ENCODE data around the gene ZNF337.
A peak's percentile ranks its signal among the peaks of the same experiment; 100 is the strongest.
"Not testable (repeated sequence)": the region's sequence is repeated elsewhere in the genome, so short reads cannot be mapped to it uniquely, and the experiment has no call there.

ZNF337 gene

DNA sequence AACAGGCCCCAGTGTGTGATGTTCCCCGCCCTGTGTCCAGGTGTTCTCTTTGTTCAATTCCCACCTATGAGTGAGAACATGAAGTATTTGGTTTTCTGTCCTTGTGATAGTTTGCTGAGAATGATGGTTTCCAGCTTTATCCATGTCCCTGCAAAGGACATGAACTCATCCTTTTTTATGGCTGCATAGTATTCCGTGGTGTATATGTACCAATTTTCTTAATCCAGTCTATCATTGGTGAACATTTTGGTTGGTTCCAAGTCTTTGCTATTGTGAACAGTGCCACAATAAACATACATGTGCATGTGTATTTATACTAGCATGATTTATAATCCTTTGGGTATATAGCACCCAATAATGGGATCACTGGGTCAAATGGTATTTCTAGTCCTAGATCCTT lies 66.0 kb downstream of the ZNF337 start:
- not testable (repeated sequence) for H3K4me3 ChIP-seq (ENCODE audit: low read depth, low read length)

DNA sequence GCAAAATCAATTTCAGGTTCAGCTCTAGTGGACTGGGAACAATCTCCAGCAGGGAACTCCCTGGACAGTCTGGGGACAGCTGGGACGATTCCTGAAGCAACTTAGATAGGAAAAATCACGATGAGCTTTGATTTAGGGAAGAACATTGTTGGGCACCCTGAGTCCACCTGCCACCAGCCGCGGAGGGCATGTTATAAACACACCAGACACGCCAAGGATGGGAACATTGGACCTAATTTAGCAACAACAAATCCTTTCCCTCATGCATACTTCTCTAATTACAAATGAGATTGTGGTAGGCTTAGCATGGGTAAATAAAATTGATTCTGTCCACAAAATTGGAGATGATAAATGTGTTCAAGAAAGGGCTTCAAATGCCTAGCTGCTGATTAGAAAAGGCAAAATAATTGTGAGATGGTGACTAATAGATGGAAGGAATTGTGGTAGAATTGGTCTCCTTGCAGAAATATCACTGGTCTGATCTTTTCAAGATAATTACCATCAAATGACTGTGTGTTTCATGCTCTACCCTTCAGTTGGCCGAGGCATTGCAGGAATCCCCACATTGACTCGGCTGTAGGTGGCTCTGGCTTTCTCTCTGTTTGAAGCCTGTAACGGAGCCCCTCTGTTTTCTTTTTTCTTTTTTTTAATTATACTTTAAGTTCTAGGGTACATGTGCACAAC lies 66.7 kb downstream of the ZNF337 start:
- no peak overlapping the region for H3K4me3 ChIP-seq (ENCODE audit: low read depth, low read length)

DNA sequence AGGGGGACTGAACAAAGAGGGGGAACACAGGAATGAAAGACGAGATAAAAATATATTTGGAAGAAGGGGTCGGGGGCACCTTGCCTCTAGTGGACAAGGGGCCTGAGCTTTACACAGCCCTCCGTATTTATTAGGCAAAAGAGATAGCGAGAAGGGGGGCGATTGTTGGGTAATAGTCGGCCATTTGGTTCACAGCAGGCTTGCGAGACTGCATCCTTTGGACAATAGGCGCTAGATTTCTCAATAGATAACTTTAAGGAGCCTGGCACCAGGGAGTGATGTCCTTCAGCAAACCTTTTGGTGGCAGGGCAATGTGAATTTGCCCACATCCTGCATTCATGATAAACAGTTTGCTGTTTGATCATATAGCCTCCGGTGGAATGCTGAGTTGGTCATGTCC lies 69.9 kb downstream of the ZNF337 start:
- H3K4me3 ChIP-seq (ENCODE audit: low read depth, low read length) = no peak overlapping the region

DNA sequence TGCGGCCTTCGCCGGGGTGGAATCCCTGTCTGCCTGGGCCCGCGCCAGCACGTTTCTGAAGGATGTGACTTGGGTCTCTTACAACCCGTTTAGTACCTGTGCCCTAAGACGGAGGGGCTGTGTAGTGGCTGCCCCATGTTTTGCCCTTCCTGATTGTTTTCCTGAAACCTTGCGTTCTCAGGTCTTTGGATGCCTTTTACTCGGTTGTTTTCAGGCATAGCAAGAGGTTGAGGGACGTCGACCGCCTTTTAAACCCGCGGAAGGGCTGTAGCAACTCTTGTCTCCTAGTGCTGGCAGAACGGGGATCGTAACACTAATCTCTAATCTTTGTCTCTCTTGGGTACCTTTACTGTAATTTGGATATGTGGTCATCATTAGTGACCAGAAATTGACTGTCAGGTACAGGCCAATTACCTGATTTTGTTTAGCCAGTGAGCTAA lies 72.1 kb downstream of the ZNF337 start:
- H3K4me3 ChIP-seq (ENCODE audit: low read depth, low read length) = peak overlapping the region; percentile 69

Data from iPS-11a (cell line).